Measurements from ENCODE around the gene GPRIN3.
"Not testable (repeated sequence)": the region's sequence is repeated elsewhere in the genome, so short reads cannot be mapped to it uniquely, and the experiment has no call there.

The GPRIN3 gene

GRCh38 chr4:89311433-89311832 is 3.8 kb upstream of the GPRIN3 start:
- DNase-seq (ENCODE audit: low read depth): no peak

- not testable (repeated sequence) for DNase-seq (ENCODE audit: low read depth)
Measured at GRCh38 chr4:89309154-89309553, 1.6 kb upstream of the GPRIN3 start.

GRCh38 chr4:89308161-89308500 is 531 bp upstream of the GPRIN3 start:
- no peak for DNase-seq (ENCODE audit: low read depth)

- no peak for DNase-seq (ENCODE audit: low read depth)
Measured at GRCh38 chr4:89307178-89307445, 488 bp downstream of the GPRIN3 start.

GRCh38 chr4:89306486-89307177 is 968 bp downstream of the GPRIN3 start:
- DNase-seq (ENCODE audit: low read depth): no peak

GRCh38 chr4:89305712-89306437 is 1.7 kb downstream of the GPRIN3 start:
- no peak for DNase-seq (ENCODE audit: low read depth)

GRCh38 chr4:89305028-89305427 is 2.6 kb downstream of the GPRIN3 start:
- DNase-seq (ENCODE audit: low read depth): no peak

GRCh38 chr4:89303814-89304388 is 3.7 kb downstream of the GPRIN3 start:
- no peak for DNase-seq (ENCODE audit: low read depth)

GRCh38 chr4:89303177-89303576 is 4.4 kb downstream of the GPRIN3 start:
- DNase-seq (ENCODE audit: low read depth): no peak

GRCh38 chr4:89301902-89302301 is 5.7 kb downstream of the GPRIN3 start:
- DNase-seq (ENCODE audit: low read depth): no peak

- no peak for DNase-seq (ENCODE audit: low read depth)
Measured at GRCh38 chr4:89301003-89301402, 6.6 kb downstream of the GPRIN3 start.

- DNase-seq (ENCODE audit: low read depth): no peak
Measured at GRCh38 chr4:89300499-89300898, 7.1 kb downstream of the GPRIN3 start.

GRCh38 chr4:89300060-89300459 is 7.5 kb downstream of the GPRIN3 start:
- DNase-seq (ENCODE audit: low read depth): no peak

- no peak for DNase-seq (ENCODE audit: low read depth)
Measured at GRCh38 chr4:89299153-89299791, 8.3 kb downstream of the GPRIN3 start.

- DNase-seq (ENCODE audit: low read depth): no peak
Measured at GRCh38 chr4:89298788-89299152, 8.8 kb downstream of the GPRIN3 start.

- no peak for DNase-seq (ENCODE audit: low read depth)
Measured at GRCh38 chr4:89298155-89298554, 9.4 kb downstream of the GPRIN3 start.

- no peak for DNase-seq (ENCODE audit: low read depth)
Measured at GRCh38 chr4:89296896-89297295, 10.7 kb downstream of the GPRIN3 start.

GRCh38 chr4:89296399-89296798 is 11.2 kb downstream of the GPRIN3 start:
- no peak for DNase-seq (ENCODE audit: low read depth)

- DNase-seq (ENCODE audit: low read depth): no peak
Measured at GRCh38 chr4:89295415-89295927, 12.1 kb downstream of the GPRIN3 start.

GRCh38 chr4:89294573-89295269 is 12.9 kb downstream of the GPRIN3 start:
- no peak for DNase-seq (ENCODE audit: low read depth)

- no peak for DNase-seq (ENCODE audit: low read depth)
Measured at GRCh38 chr4:89293299-89293698, 14.3 kb downstream of the GPRIN3 start.

- no peak for DNase-seq (ENCODE audit: low read depth)
Measured at GRCh38 chr4:89290727-89291516, 16.7 kb downstream of the GPRIN3 start.

Measured in stimulated activated CD8-positive, alpha-beta memory T cell treated with anti-CD3 and anti-CD28 coated beads, Interleukin-15, amount 100 ng/mL, for 1 hour (primary cell).